MV-4-11 (cell line): ENCODE results near the gene ROBO1.
"Not testable (repeated sequence)": the region's sequence is repeated elsewhere in the genome, so short reads cannot be mapped to it uniquely, and the experiment has no call there.

Experiments
- DNase-seq: peaks from one replicate; lab custom pipeline; 2025; lab: John Stamatoyannopoulos, UW

ROBO1 gene

GRCh38 chr3:79310016-79310415 lies 457.8 kb downstream of the ROBO1 start:
- no peak for DNase-seq

- no peak for DNase-seq
Measured at GRCh38 chr3:79306934-79307570, 460.7 kb downstream of the ROBO1 start.

GRCh38 chr3:79299949-79300635 lies 467.7 kb downstream of the ROBO1 start:
- DNase-seq, result not testable (repeated sequence)

DNA sequence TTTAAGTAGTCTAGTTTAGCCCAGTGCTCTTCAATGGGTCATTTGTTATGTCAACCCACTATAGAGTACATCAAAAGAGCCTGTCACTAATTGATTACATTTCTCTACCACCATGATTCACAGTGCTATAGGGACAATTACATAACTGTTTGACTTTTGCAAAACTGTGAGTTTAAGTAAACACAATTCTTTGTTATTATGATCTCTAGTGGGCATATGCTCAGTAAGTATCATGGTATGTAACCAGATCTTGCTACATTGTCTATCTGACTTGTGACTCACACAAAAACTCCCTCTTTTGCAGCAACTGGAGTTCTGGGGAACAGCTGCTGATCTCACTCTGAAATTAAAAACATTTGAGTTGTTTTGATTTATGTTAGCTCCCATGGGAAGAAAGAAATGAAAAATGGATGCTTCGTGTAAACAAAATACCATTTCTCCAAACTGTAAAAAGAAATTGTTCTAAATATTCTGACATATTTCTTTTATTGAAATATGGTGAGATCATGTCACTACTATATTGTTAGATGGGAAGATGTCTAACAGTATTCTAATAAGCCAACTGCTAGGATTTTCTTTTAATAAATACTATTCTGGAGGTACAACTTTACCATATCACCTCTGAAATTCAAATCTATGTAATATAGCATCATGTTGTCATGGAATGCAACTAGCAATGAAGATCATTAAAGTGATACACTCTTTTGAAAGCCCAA lies 470.4 kb downstream of the ROBO1 start:
- no peak for DNase-seq

DNA sequence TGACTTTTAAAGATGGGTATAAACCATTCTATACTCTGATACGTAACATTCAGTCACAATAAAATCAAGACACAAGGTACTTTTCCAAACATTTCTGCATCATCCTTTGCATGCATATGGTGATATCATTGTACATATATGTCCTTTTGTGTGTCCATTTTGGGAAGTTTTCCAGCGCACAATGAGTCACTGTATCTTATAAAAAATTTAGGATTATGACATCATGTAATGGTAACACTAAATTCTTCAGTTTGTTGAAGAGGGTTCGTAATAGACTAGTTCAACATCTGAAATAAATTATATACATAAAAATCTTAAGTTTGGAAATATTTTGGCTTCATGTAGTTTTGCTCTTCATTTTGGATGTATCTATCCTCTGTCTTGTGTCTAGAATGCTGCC lies 480.9 kb downstream of the ROBO1 start:
- no peak for DNase-seq

- DNase-seq, result no peak
Measured at GRCh38 chr3:79285871-79286270, 481.9 kb downstream of the ROBO1 start.

DNA sequence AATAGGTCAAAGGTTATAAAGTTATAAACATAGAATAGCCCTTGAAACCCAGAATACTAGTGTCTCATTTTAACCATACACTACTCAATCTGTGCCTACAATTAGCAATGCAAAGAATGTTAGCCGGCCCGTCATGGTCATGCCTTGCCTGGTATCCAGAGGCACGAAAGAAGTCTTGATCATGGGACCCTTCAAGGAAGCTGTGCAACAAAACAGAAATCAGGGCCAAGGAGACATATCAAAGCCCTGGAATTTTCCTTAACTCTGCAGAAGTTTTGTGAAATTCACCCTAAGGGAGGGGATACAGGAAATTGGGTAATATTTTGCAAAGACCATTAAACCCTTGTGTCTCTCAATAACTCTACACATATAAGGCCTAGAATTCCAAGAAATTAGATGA lies 482.4 kb downstream of the ROBO1 start:
- no peak for DNase-seq

DNA sequence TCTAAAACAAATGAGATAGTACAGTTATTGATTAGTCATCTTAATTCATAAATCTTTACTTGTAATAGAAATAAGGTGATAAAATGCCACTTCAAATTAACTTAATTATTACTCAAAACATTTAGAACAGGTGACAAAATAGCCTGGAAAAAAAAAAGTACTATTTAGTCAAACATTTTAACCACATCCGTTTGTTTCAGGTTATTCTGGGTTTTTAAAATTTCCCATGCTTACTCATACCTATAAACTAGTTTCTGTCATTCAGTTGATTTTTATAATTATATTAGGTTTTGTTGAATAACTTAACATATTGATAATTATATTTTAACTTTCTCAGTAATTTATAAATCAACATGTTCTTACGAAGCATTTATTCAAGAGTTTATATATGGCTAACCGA lies 483.0 kb downstream of the ROBO1 start:
- DNase-seq, result no peak

GRCh38 chr3:79278681-79279080 lies 489.1 kb downstream of the ROBO1 start:
- DNase-seq, result no peak

- peak; percentile 87 for DNase-seq
Measured at GRCh38 chr3:79268422-79268821, 499.4 kb downstream of the ROBO1 start.

- no peak for DNase-seq
Measured at GRCh38 chr3:79264892-79265291, 502.9 kb downstream of the ROBO1 start.

DNA sequence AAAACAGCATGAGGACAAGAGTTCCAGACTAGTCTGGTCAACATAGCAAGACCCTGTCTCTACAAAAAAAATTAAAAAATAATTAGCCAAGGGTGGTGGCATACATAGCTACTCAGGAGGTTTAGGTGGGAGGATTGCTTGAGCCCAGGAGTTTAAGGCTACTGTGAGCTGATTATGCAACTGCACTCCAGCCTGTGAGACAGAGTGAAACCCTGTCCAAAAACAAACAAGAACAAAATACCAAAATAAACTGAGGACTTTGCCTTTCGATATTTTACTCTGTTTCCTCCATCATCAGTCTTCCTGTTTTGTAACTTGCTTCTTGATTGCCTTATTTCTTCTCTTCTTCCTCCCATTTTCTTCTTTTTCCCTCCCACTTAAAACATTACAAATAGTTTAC lies 504.4 kb downstream of the ROBO1 start:
- DNase-seq, result peak; percentile 55

DNA sequence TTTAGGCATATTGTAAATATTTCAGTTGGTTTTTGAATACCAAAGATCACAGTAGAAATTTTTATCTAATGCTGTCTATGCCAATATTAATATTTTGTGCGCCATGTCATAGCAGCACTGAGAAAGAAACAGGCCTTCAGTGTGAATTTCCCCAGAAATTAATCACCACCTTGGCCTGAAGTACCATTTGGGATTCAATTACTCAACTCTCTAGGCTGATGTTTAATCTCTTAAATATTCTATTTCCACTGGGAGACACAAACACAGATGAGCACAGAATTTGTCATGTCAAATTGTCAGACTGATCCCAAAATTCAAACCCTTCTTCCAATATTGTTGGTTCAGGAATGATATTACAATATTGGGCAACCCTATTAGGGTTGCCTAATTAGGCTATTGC lies 509.3 kb downstream of the ROBO1 start:
- DNase-seq, result no peak

GRCh38 chr3:79257791-79258190 lies 510.0 kb downstream of the ROBO1 start:
- DNase-seq, result no peak

- peak; percentile 79 for DNase-seq
Measured at GRCh38 chr3:79255702-79256101, 512.1 kb downstream of the ROBO1 start.

GRCh38 chr3:79255292-79255691 lies 512.5 kb downstream of the ROBO1 start:
- DNase-seq, result no peak

DNA sequence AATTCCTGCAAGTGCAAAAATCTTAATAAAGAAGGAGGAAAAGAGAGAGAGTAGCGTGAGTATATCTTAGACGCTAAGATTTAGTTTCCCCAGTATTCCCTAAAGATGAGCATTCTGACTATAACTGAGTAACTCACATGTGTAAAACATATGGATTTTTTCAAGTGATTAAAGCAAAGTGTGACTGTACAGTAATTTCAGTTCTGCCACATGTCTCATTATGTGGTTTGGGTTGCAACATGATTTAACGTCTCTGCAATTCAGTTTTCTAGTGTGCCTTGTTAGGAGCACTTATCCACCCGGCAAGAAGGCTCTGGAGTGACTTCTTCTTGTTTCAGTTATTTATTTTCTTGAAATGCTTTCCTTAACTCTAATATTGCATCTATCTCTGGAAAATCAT lies 514.1 kb downstream of the ROBO1 start:
- DNase-seq, result peak; percentile 96

- DNase-seq, result no peak
Measured at GRCh38 chr3:79253271-79253670, 514.5 kb downstream of the ROBO1 start.

DNA sequence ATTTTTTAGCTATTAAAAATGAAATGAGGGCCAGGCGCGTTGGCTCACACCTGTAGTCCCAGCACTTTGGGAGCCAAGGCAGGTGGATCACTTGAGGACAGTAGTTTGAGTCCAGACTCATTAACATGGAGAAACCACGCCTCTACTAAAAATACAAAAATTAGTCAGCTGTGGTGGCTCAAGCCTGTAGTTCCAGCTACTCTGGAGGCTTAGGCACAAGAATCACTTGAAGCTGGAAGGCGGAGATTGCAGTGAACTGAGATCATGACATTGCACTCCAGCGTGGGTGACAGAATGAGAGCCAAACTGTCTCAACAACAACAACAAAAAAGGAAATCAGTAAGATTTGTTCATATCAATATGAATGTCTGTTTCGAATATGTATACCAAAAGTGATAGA lies 517.1 kb downstream of the ROBO1 start:
- DNase-seq, result peak; percentile 50

GRCh38 chr3:79249701-79250100 lies 518.1 kb downstream of the ROBO1 start:
- peak; percentile 34 for DNase-seq

- DNase-seq, result no peak
Measured at GRCh38 chr3:79247725-79248043, 520.1 kb downstream of the ROBO1 start.

- no peak for DNase-seq
Measured at GRCh38 chr3:79246875-79247724, 520.7 kb downstream of the ROBO1 start.
